Activated T-cell treated with anti-CD3 and anti-CD28 coated beads, Interleukin-2, amount 50 U/mL, for 1 hour (primary cell): Measurements from ENCODE around the gene HEXD.
A peak's percentile ranks its signal among the peaks of the same experiment; 100 is the strongest.

Source experiments
- DNase-seq: peaks from one replicate; pipeline ENCODE4 v3.0.0-alpha.2; 2020

Gene HEXD

GRCh38 chr17:82416771-82417170 lies 1.4 kb upstream of the HEXD start:
- no peak for DNase-seq

- no peak for DNase-seq
Measured at GRCh38 chr17:82419540-82419939, 1.4 kb downstream of the HEXD start.

- DNase-seq = peak; percentile 61
Measured at GRCh38 chr17:82424001-82424862, 6.1 kb downstream of the HEXD start.

GRCh38 chr17:82424863-82425159 lies 6.7 kb downstream of the HEXD start:
- no peak for DNase-seq

- DNase-seq = no peak
Measured at GRCh38 chr17:82428546-82428945, 10.4 kb downstream of the HEXD start.

- DNase-seq = no peak
Measured at GRCh38 chr17:82429824-82430223, 11.7 kb downstream of the HEXD start.

- DNase-seq = no peak
Measured at GRCh38 chr17:82432017-82432416, 13.9 kb downstream of the HEXD start.

GRCh38 chr17:82433560-82434215 lies 15.5 kb downstream of the HEXD start:
- no peak for DNase-seq

- no peak for DNase-seq
Measured at GRCh38 chr17:82434216-82434565, 16.0 kb downstream of the HEXD start.

- no peak for DNase-seq
Measured at GRCh38 chr17:82435103-82435502, 17.0 kb downstream of the HEXD start.

- no peak for DNase-seq
Measured at GRCh38 chr17:82435601-82436583, 17.7 kb downstream of the HEXD start.

GRCh38 chr17:82436601-82437324 lies 18.6 kb downstream of the HEXD start:
- no peak for DNase-seq

GRCh38 chr17:82437325-82437668 lies 19.1 kb downstream of the HEXD start:
- no peak for DNase-seq

- no peak for DNase-seq
Measured at GRCh38 chr17:82438401-82439193, 20.4 kb downstream of the HEXD start.

GRCh38 chr17:82439194-82439828 lies 21.2 kb downstream of the HEXD start:
- DNase-seq = no peak

GRCh38 chr17:82439829-82440365 lies 21.8 kb downstream of the HEXD start:
- DNase-seq = no peak

GRCh38 chr17:82440469-82440981 lies 22.4 kb downstream of the HEXD start:
- DNase-seq = no peak

GRCh38 chr17:82440991-82441627 lies 23.0 kb downstream of the HEXD start:
- DNase-seq = no peak

GRCh38 chr17:82441691-82442487 lies 23.7 kb downstream of the HEXD start:
- DNase-seq = no peak
